Neural cell (in vitro differentiated cells): ENCODE data around the gene SYT17. TPM values are rescaled to one million over a fixed set of nuclear protein-coding genes. Genes with fewer than 3 reads are reported as not detected.

Experiments used
- H2AFZ ChIP-seq: fragments of 200-600, 300-800 bp; sonication (generic), shearing (Covaris generic); 2 replicates; pipeline ENCODE4 v1.6.0; 2014; ENCODE audit warnings: low read depth, mild to moderate bottlenecking, antibody characterized with exemption, low read length, moderate library complexity
- H3F3A ChIP-seq: fragments of 200-600 bp; shearing (Covaris generic); 2 replicates; pipeline ENCODE4 v1.6.1; 2016; ENCODE audit warnings: mild to moderate bottlenecking, moderate library complexity, mixed read lengths, antibody characterized with exemption, low read length; ENCODE audit not compliant: insufficient read depth, poor library complexity, severe bottlenecking
- H3K27ac ChIP-seq: fragments of 200-600, 300-800 bp; sonication (generic), shearing (Covaris generic); 2 replicates; pipeline ENCODE4 v1.5.1; 2014; ENCODE audit warnings: mild to moderate bottlenecking, low read length, moderate library complexity
- H3K27me3 ChIP-seq: fragments of 300-800, 200-600 bp; sonication (generic), shearing (Covaris generic); 2 replicates; pipeline ENCODE4 v1.6.0; 2014; ENCODE audit warnings: mild to moderate bottlenecking, low read depth, low read length, moderate library complexity; ENCODE audit not compliant: insufficient read depth
- H3K36me3 ChIP-seq: fragments of 300-800, 200-600 bp; sonication (generic), shearing (Covaris generic); 2 replicates; pipeline ENCODE4 v1.5.1; 2014; ENCODE audit warnings: mild to moderate bottlenecking, antibody characterized with exemption, low read length, moderate library complexity; ENCODE audit not compliant: insufficient read depth
- H3K4me2 ChIP-seq: fragments of 300-800, 200-600 bp; sonication (generic), shearing (Covaris generic); 2 replicates; pipeline ENCODE4 v1.6.0; 2014; ENCODE audit warnings: mild to moderate bottlenecking, low read length
- H3K4me3 ChIP-seq: fragments of 300-800, 200-600 bp; sonication (generic), shearing (Covaris generic); 2 replicates; pipeline ENCODE4 v1.5.1; 2014; ENCODE audit warnings: mild to moderate bottlenecking, low read length, moderate library complexity
- H3K79me2 ChIP-seq: fragments of 200-600 bp; shearing (Covaris generic); replicated peaks from 2 replicates; pipeline ENCODE4 v1.6.0; 2014; ENCODE audit warnings: mild to moderate bottlenecking, low read length, moderate library complexity; ENCODE audit not compliant: insufficient read depth
- H3K9ac ChIP-seq: fragments of 300-800, 200-600 bp; sonication (generic), shearing (Covaris generic); 2 replicates; pipeline ENCODE4 v1.6.1; 2016; ENCODE audit warnings: mild to moderate bottlenecking, low read length, mixed read lengths
- H3K9me2 ChIP-seq: fragments of 200-600 bp; shearing (Covaris generic); 2 replicates; pipeline ENCODE4 v1.6.1; 2016; ENCODE audit warnings: mild to moderate bottlenecking, low read length, mixed read lengths; ENCODE audit not compliant: insufficient read depth
- H3K9me3 ChIP-seq: fragments of 200-600, 300-800 bp; sonication (generic), shearing (Covaris generic); 2 replicates; pipeline ENCODE4 v1.6.1; 2016; ENCODE audit warnings: mild to moderate bottlenecking, mixed run types, low read length, moderate library complexity, mixed read lengths
- H4K20me1 ChIP-seq: fragments of 200-600 bp; shearing (Covaris generic); 2 replicates; pipeline ENCODE4 v1.6.1; 2016; ENCODE audit warnings: mild to moderate bottlenecking, mixed run types; ENCODE audit not compliant: insufficient read depth
- CTCF ChIP-seq: fragments of 450-650 bp; IDR thresholded peaks from 2 replicates; pipeline ENCODE4 v1.5.1; 2014; ENCODE audit warnings: antibody characterized with exemption, mild to moderate bottlenecking, moderate library complexity; ENCODE audit not compliant: poor library complexity, severe bottlenecking
- EP300 ChIP-seq: fragments of 450-650 bp; conservative IDR thresholded peaks from 2 replicates; pipeline ENCODE4 v1.6.1; 2014; ENCODE audit warnings: antibody characterized with exemption, mild to moderate bottlenecking, moderate library complexity; ENCODE audit not compliant: poor library complexity, severe bottlenecking
- EZH2 ChIP-seq: fragments of 200-600, 300-800 bp; shearing (Covaris generic), sonication (generic); IDR thresholded peaks from 2 replicates; pipeline ENCODE4 v1.6.1; 2014; ENCODE audit warnings: antibody characterized with exemption, low read length, borderline replicate concordance, mild to moderate bottlenecking; ENCODE audit not compliant: insufficient read depth, poor library complexity, severe bottlenecking
- MXI1 ChIP-seq: fragments of 450-650 bp; conservative IDR thresholded peaks from 2 replicates; pipeline ENCODE4 v1.6.1; 2014; ENCODE audit warnings: antibody characterized with exemption, mild to moderate bottlenecking; ENCODE audit not compliant: poor library complexity, severe bottlenecking
- POLR2AphosphoS5 ChIP-seq: IDR thresholded peaks from 2 replicates; pipeline ENCODE4 v1.6.1; 2012
- RAD21 ChIP-seq: fragments of 450-650 bp; conservative IDR thresholded peaks from 2 replicates; pipeline ENCODE4 v1.6.1; 2014; ENCODE audit warnings: antibody characterized with exemption, mild to moderate bottlenecking, moderate library complexity
- REST ChIP-seq: IDR thresholded peaks from 2 replicates; pipeline ENCODE4 v1.6.1; 2012; ENCODE audit warnings: borderline replicate concordance
- SMC3 ChIP-seq: fragments of 450-650 bp; conservative IDR thresholded peaks from 2 replicates; pipeline ENCODE4 v1.6.1; 2014; ENCODE audit warnings: antibody characterized with exemption, mild to moderate bottlenecking, moderate library complexity; ENCODE audit not compliant: poor library complexity
- TAF1 ChIP-seq: IDR thresholded peaks from 2 replicates; pipeline ENCODE4 v1.6.1; 2012; ENCODE audit warnings: low read depth
- polyA plus RNA-seq: library from polyadenylated mRNA; depleted of rRNA; stranded (reverse); fragments of >200 nt; gene quantifications from 2 replicates; pipeline ENCODE4 v1.2.3, GENCODE V29; 2014

The SYT17 gene
- polyA plus RNA-seq, 1 donor from 2014 or later, result 3.0 TPM

GRCh38 chr16:19119564-19119963 is 48.5 kb upstream of the SYT17 start (continued):
- TF ChIP-seq CTCF (no peak), RAD21 (no peak)

GRCh38 chr16:19123535-19124178 is 44.4 kb upstream of the SYT17 start:
- Histone ChIP-seq H3K9ac (no peak overlapping the region), H3F3A (no peaks in the 10 kb centered on the region), H3K4me3 (no peak overlapping the region), H3K4me2 (no peak overlapping the region), H3K36me3 (no peaks in the 10 kb centered on the region), H3K27me3 (no peaks in the 10 kb centered on the region), H2AFZ (no peak overlapping the region), H3K9me3 (no peaks in the 10 kb centered on the region), H3K9me2 (no peaks in the 10 kb centered on the region), H3K79me2 (no peaks in the 10 kb centered on the region), H3K27ac (no peak overlapping the region), H4K20me1 (no peaks in the 10 kb centered on the region)
- no peak for TF ChIP-seq TAF1
- no peak for TF ChIP-seq POLR2AphosphoS5
- no peak for TF ChIP-seq REST
- no peak for TF ChIP-seq RAD21
- TF ChIP-seq MXI1, result no peak
- TF ChIP-seq EP300, result no peak
- TF ChIP-seq CTCF, result no peak
- TF ChIP-seq EZH2, result no peak
- TF ChIP-seq SMC3, result no peak

GRCh38 chr16:19126300-19126699 is 41.7 kb upstream of the SYT17 start:
- TF ChIP-seq TAF1, result no peak
- no peak for TF ChIP-seq EP300
- no peaks in the 10 kb centered on the region for H3K79me2 ChIP-seq
- no peak overlapping the region for H3K9ac ChIP-seq

More at GRCh38 chr16:19126300-19126699, 41.7 kb upstream of the SYT17 start:
- no peak overlapping the region for H2AFZ ChIP-seq
- no peaks in the 10 kb centered on the region for H3K27me3 ChIP-seq
- no peak overlapping the region for H3K27ac ChIP-seq
- H3K9me3 ChIP-seq, result no peaks in the 10 kb centered on the region
- no peaks in the 10 kb centered on the region for H3K36me3 ChIP-seq
- H3K4me3 ChIP-seq, result no peak overlapping the region
- no peaks in the 10 kb centered on the region for H4K20me1 ChIP-seq
- H3K9me2 ChIP-seq, result no peaks in the 10 kb centered on the region
- H3F3A ChIP-seq, result no peaks in the 10 kb centered on the region
- H3K4me2 ChIP-seq, result no peak overlapping the region
